IMR-90 (cell line): Measurements from ENCODE around the gene ROS1. TPM values are rescaled to one million over a fixed set of nuclear protein-coding genes. Genes with fewer than 3 reads are reported as not detected.

ENCODE experiments used
- ATAC-seq: fragments of 200-7000 bp; cut with Tn5 transposase; 2 replicates; pipeline ENCODE4 v1.9.1; 2020; ENCODE audit warnings: low read depth, mild to moderate bottlenecking, moderate library complexity
- BruUV-seq: library from RNA; stranded (reverse); fragments of 400-500 nt; replicated peaks from 2 replicates; lab custom pipeline; 2021; lab: Mats Ljungman, UMichigan
- CTCF ChIA-PET: fragments of 300-600 bp; formaldehyde crosslinking; extraction: SDS; loops from one replicate; lab custom pipeline; 2021; ENCODE audit warnings: antibody characterized with exemption; lab: Yijun Ruan, JAX
- POLR2A ChIA-PET: fragments of 300-600 bp; sonication (Branson Sonifier 250); formaldehyde crosslinking; loops from one replicate; lab custom pipeline; 2022; ENCODE audit warnings: antibody characterized with exemption; ENCODE audit not compliant: unreplicated experiment; lab: Charles Lee
- DNase-seq: peaks from one replicate; pipeline ENCODE4 v3.0.0; 2013
- H2AFZ ChIP-seq: replicated peaks from 2 replicates; pipeline ENCODE3; 2013; ENCODE audit warnings: low read length, mild to moderate bottlenecking; ENCODE audit not compliant: poor library complexity
- H2AK5ac ChIP-seq: 2 replicates; pipeline ENCODE4 v1.6.1; 2013; ENCODE audit warnings: low read depth, low read length, inconsistent platforms
- H2AK9ac ChIP-seq: replicated peaks from 2 replicates; pipeline ENCODE3; 2013; ENCODE audit warnings: mild to moderate bottlenecking, low read depth, low read length, moderate library complexity; ENCODE audit not compliant: poor library complexity
- H2BK120ac ChIP-seq: 2 replicates; pipeline ENCODE4 v1.6.1; 2013; ENCODE audit warnings: low read depth, low read length, inconsistent platforms
- H2BK15ac ChIP-seq: 3 replicates; pipeline ENCODE4 v1.6.1; 2013; ENCODE audit warnings: low read depth, low read length, inconsistent platforms
- H2BK20ac ChIP-seq: 2 replicates; pipeline ENCODE4 v1.6.1; 2013; ENCODE audit warnings: low read depth, mild to moderate bottlenecking, inconsistent platforms, low read length, moderate library complexity
- H2BK5ac ChIP-seq: 2 replicates; pipeline ENCODE4 v1.6.1; 2013; ENCODE audit warnings: mild to moderate bottlenecking, low read depth, low read length, inconsistent platforms; ENCODE audit not compliant: poor library complexity, severe bottlenecking
- H3K14ac ChIP-seq: replicated peaks from 2 replicates; pipeline ENCODE4 v1.6.1; 2013; ENCODE audit warnings: low read depth, low read length, inconsistent platforms
- H3K18ac ChIP-seq: 2 replicates; pipeline ENCODE4 v1.6.1; 2013; ENCODE audit warnings: low read depth, low read length, control low read depth
- H3K23ac ChIP-seq: 2 replicates; pipeline ENCODE4 v1.6.1; 2013; ENCODE audit warnings: low read depth, low read length, inconsistent platforms
- H3K27ac ChIP-seq: 2 replicates; pipeline ENCODE4 v1.5.1; 2013; ENCODE audit warnings: mild to moderate bottlenecking, control low read depth, low read length; ENCODE audit not compliant: insufficient read depth
- H3K27me3 ChIP-seq: 2 replicates; pipeline ENCODE4 v1.6.1; 2013; ENCODE audit warnings: low read length; ENCODE audit not compliant: control insufficient read depth, insufficient read depth
- H3K36me3 ChIP-seq: 2 replicates; pipeline ENCODE4 v1.6.1; 2013; ENCODE audit warnings: low read length, mixed read lengths; ENCODE audit not compliant: control insufficient read depth, insufficient read depth
- H3K4ac ChIP-seq: 2 replicates; pipeline ENCODE4 v1.6.1; 2013; ENCODE audit warnings: low read depth, low read length, inconsistent platforms
- H3K4me1 ChIP-seq: 2 replicates; pipeline ENCODE4 v1.6.1; 2013; ENCODE audit warnings: low read length, mixed read lengths; ENCODE audit not compliant: control insufficient read depth, insufficient read depth
- H3K4me2 ChIP-seq: 2 replicates; pipeline ENCODE4 v1.6.1; 2013; ENCODE audit warnings: low read depth, mild to moderate bottlenecking, control low read depth, low read length, moderate library complexity
- H3K4me3 ChIP-seq: 2 replicates; pipeline ENCODE4 v1.5.1; 2013; ENCODE audit warnings: low read depth, mild to moderate bottlenecking, control low read depth, low read length, moderate library complexity; ENCODE audit not compliant: insufficient read depth
- H3K56ac ChIP-seq: 2 replicates; pipeline ENCODE4 v1.6.1; 2013; ENCODE audit warnings: low read length, inconsistent platforms; ENCODE audit not compliant: insufficient read depth; ENCODE audit errors: extremely low read depth
- H3K79me1 ChIP-seq, 2 experiments: 2 replicates each; pipeline ENCODE4 v1.6.1; 2013; ENCODE audit warnings: low read length in 2 of 2, inconsistent platforms in 1 of 2, low read depth in 1 of 2
- H3K9ac ChIP-seq: 2 replicates; pipeline ENCODE4 v1.6.1; 2013; ENCODE audit warnings: low read depth, low read length, control low read depth
- H3K9me1 ChIP-seq: 2 replicates; pipeline ENCODE4 v1.6.1; 2013; ENCODE audit warnings: low read length, inconsistent platforms; ENCODE audit not compliant: insufficient read depth
- H3K9me3 ChIP-seq: 2 replicates; pipeline ENCODE4 v1.6.1; 2013; ENCODE audit warnings: low read length; ENCODE audit not compliant: control insufficient read depth, insufficient read depth
- H4K20me1 ChIP-seq: 2 replicates; pipeline ENCODE4 v1.6.1; 2013; ENCODE audit warnings: low read length, inconsistent platforms; ENCODE audit not compliant: insufficient read depth
- H4K5ac ChIP-seq: 2 replicates; pipeline ENCODE4 v1.6.1; 2013; ENCODE audit warnings: mild to moderate bottlenecking, low read depth, low read length, control low read depth
- H4K8ac ChIP-seq, 2 experiments: 2 replicates each; pipeline ENCODE4 v1.6.1; 2013; ENCODE audit warnings: low read depth in 2 of 2, low read length in 2 of 2, control low read depth in 1 of 2, inconsistent platforms in 1 of 2
- H4K91ac ChIP-seq: 2 replicates; pipeline ENCODE4 v1.6.1; 2013; ENCODE audit warnings: low read depth, low read length, inconsistent platforms; ENCODE audit not compliant: insufficient read depth
- CEBPB ChIP-seq: IDR thresholded peaks from 2 replicates; pipeline ENCODE4 v1.6.1; 2012; ENCODE audit warnings: low read depth, low read length, improper control_type of control experiment
- CHD1 ChIP-seq: IDR thresholded peaks from 2 replicates; pipeline ENCODE4 v1.6.1; 2012; ENCODE audit warnings: low read depth, low read length, improper control_type of control experiment
- MAFK ChIP-seq: IDR thresholded peaks from 2 replicates; pipeline ENCODE4 v1.6.1; 2012; ENCODE audit warnings: low read depth, low read length, improper control_type of control experiment
- MAZ ChIP-seq: IDR thresholded peaks from 2 replicates; pipeline ENCODE4 v1.6.1; 2012; ENCODE audit warnings: low read depth, mild to moderate bottlenecking, low read length, improper control_type of control experiment, moderate library complexity, borderline replicate concordance
- WGBS, 2 experiments: methylation state at CpG; one replicate each; pipeline versions ENCODE4 v1.1.5 to v1.1.7; 2013; ENCODE audit warnings: missing lambda C conversion rate in 2 of 2; ENCODE audit not compliant: insufficient read length in 1 of 2; ENCODE audit errors: extremely low coverage in 2 of 2; 5-methylcytosine and 5-hydroxymethylcytosine counted together
- dilution Hi-C: fragments of 300-500 bp; cut with HindIII; formaldehyde crosslinking; loops from one replicate; pipeline ENCODE4 v1.14.3; 2018; ENCODE audit warnings: low sequenced_read_pairs; ENCODE audit not compliant: unreplicated experiment
- in situ Hi-C: fragments of 300-500 bp; cut with MboI; formaldehyde crosslinking; loops from 3 replicates; pipeline ENCODE4 v1.14.3; 2019; ENCODE audit warnings: low sequenced_read_pairs, inconsistent platforms, mixed read lengths
- intact Hi-C: fragments of 100-400 bp; cut with micrococcal nuclease; formaldehyde crosslinking; loops from 2 replicates; pipeline ENCODE4 v1.10.0; 2022
- polyA plus RNA-seq, 3 experiments: library from polyadenylated mRNA; depleted of rRNA; stranded (reverse); fragments of >200 nt; gene quantifications; 2 replicates each; pipeline ENCODE4 v1.2.3, GENCODE V29; 2012; ENCODE audit warnings: low replicate concordance in 1 of 3
- total RNA-seq: library from RNA; depleted of rRNA; stranded (reverse); fragments of >200 nt; gene quantifications from 2 replicates; pipeline ENCODE4 v1.2.3, GENCODE V29; 2012

Gene ROS1
- total and polyA plus RNA-seq, 2 of the 4 experiments (the other 2 are of a cell fraction) = under 0.01 to 0.03 TPM

DNA sequence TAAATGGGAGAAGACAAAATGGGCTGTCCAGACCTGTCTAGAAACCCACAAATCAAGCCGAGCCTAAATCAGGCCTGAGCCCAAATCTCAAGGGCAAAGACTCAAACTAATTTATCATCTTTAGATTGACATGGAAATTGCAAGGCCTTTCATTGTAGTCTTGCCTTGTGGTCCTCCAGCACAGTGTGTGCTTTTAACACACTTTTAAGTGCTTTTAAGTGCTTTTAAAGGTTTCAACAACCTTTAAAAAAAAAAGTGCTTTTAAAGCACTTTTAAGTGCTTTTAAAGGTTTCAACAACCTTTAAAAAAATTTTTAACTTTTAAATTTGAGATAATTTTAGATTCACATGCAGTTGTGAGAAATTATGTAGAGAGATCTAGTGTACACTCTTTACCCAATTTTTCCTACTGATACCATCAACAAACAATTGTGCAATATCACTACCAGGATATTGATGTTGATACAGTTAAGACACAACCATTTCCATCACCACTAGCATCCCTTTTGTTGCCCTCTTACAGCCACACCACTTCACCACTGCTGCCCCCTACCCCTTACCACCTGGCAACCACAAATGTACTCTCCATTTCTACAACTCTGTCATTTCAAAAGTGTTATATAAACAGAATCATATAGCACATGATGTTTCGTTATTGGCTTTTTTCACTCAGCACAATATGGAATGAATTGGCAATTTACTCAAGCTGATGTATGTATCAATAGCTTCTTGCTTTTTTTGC, 33.6 kb upstream of the ROS1 start:
- in situ Hi-C loops (no loop called here), dilution Hi-C loops (no loop called here), intact Hi-C loops (no loop called here)

More for the DNA sequence above, 33.6 kb upstream of the ROS1 start:
- WGBS, 2 experiments = no CpG with 5 or more reads among the region's 2 CpGs
- no peaks in the 10 kb centered on the region for H3K9me1 ChIP-seq
- no peak overlapping the region for H3K4me3 ChIP-seq
- H4K5ac ChIP-seq = no peak overlapping the region
- ChIA-PET CTCF (interaction anchor here (1.0 kb wide), 1 partner anchor 9 kb away, joined by 3 read pairs; no protein-coding TSS in a partner anchor), POLR2A (no interaction called here)
- H3K4ac ChIP-seq = 0 out of 2 replicates have a peak overlapping the region, but pooled peaks have one; percentile 18
- no peak overlapping the region for H4K91ac ChIP-seq
- no TSS peak for BruUV-seq
- no peak for DNase-seq
- no peak overlapping the region for H3K27ac ChIP-seq
- no peak overlapping the region for H3K56ac ChIP-seq
- H3K36me3 ChIP-seq = no peaks in the 10 kb centered on the region
- no peaks in the 10 kb centered on the region for H3K9me3 ChIP-seq
- H3K79me1 ChIP-seq = no peaks in the 10 kb centered on the region
- H3K14ac ChIP-seq = no peak overlapping the region
- H2AK5ac ChIP-seq = no peak overlapping the region
- no peak overlapping the region for H2BK120ac ChIP-seq
- no peak overlapping the region for H2BK20ac ChIP-seq
- TF ChIP-seq CEBPB (peak; percentile 69), MAZ (no peak), MAFK (no peak), CHD1 (no peak)
- no peak overlapping the region for H2BK5ac ChIP-seq
- no peak overlapping the region for H3K9ac ChIP-seq
- H3K23ac ChIP-seq = no peak overlapping the region
- H3K4me2 ChIP-seq = no peak overlapping the region
- H2BK15ac ChIP-seq = no peak overlapping the region
- peaks cover 4% of the 10 kb centered on the region for H3K4me1 ChIP-seq
- no peak overlapping the region for H4K8ac ChIP-seq
- no peak for ATAC-seq
- H4K20me1 ChIP-seq = no peaks in the 10 kb centered on the region; the same call in 1 of the 2 replicates
- no peak overlapping the region for H2AFZ ChIP-seq
- no peak overlapping the region for H3K18ac ChIP-seq
- no peak overlapping the region for H2AK9ac ChIP-seq
- no peaks in the 10 kb centered on the region for H3K27me3 ChIP-seq
